Tibial nerve (tissue), 4 donors: ENCODE measurements around the gene NFKBIL1.

Experiments
- CTCF ChIP-seq, 5 experiments: fragments of 200-600 bp in 3 of 5; fragments of 450-650 bp in 2 of 5; sonication (generic) in 3 of 5; IDR thresholded peaks; one replicate each; pipeline ENCODE4 v1.5.1; 2016 to 2019; ENCODE audit warnings: antibody characterized with exemption in 5 of 5, mild to moderate bottlenecking in 3 of 5, moderate library complexity in 2 of 5
- EP300 ChIP-seq, 2 donors: sonication (generic); formaldehyde crosslinking; IDR thresholded peaks; one replicate each; pipeline ENCODE4 v1.6.1; 2017; ENCODE audit warnings: antibody characterized with exemption in 2 of 2, mild to moderate bottlenecking in 1 of 2
- POLR2A ChIP-seq, 2 donors: fragments of 450-650 bp; IDR thresholded peaks; one replicate each; pipeline ENCODE4 v1.6.1; 2017; ENCODE audit warnings: antibody characterized with exemption in 2 of 2, mild to moderate bottlenecking in 2 of 2, moderate library complexity in 2 of 2

GRCh38 chr6:31534011-31534410 lies 13.4 kb upstream of the NFKBIL1 start:
- TF ChIP-seq CTCF (IDR thresholded peaks at IDR 0.05) (no peak), POLR2A (IDR thresholded peaks at IDR 0.05) (no peak), EP300 (IDR thresholded peaks at IDR 0.05) (no peak)
